Vagina (tissue), 2 donors: Measurements from ENCODE around the gene CD9.
A peak's percentile ranks its signal among the peaks of the same experiment; 100 is the strongest.

ENCODE experiments used
- POLR2A ChIP-seq, 2 donors: fragments of 450-650 bp; IDR thresholded peaks; one replicate each; pipeline ENCODE4 v1.6.1; 2017; ENCODE audit warnings: antibody characterized with exemption in 2 of 2, mild to moderate bottlenecking in 2 of 2, moderate library complexity in 2 of 2
- POLR2AphosphoS5 ChIP-seq, 2 donors: sonication (generic); formaldehyde crosslinking; IDR thresholded peaks; one replicate each; pipeline ENCODE4 v1.9.0; 2017; ENCODE audit warnings: antibody characterized with exemption in 2 of 2, mild to moderate bottlenecking in 2 of 2, low read depth in 1 of 2; ENCODE audit not compliant: insufficient read depth in 1 of 2
- TF ChIP-seq, protein P1 (sequence below), 3 experiments: fragments of 450-650 bp in 2 of 3; fragments of 200-600 bp in 1 of 3; sonication (generic) in 1 of 3; IDR thresholded peaks; one replicate each; pipeline ENCODE4 v1.5.1; 2017 to 2019; ENCODE audit warnings: antibody characterized with exemption in 3 of 3, mild to moderate bottlenecking in 2 of 3, moderate library complexity in 2 of 3

DNA sequence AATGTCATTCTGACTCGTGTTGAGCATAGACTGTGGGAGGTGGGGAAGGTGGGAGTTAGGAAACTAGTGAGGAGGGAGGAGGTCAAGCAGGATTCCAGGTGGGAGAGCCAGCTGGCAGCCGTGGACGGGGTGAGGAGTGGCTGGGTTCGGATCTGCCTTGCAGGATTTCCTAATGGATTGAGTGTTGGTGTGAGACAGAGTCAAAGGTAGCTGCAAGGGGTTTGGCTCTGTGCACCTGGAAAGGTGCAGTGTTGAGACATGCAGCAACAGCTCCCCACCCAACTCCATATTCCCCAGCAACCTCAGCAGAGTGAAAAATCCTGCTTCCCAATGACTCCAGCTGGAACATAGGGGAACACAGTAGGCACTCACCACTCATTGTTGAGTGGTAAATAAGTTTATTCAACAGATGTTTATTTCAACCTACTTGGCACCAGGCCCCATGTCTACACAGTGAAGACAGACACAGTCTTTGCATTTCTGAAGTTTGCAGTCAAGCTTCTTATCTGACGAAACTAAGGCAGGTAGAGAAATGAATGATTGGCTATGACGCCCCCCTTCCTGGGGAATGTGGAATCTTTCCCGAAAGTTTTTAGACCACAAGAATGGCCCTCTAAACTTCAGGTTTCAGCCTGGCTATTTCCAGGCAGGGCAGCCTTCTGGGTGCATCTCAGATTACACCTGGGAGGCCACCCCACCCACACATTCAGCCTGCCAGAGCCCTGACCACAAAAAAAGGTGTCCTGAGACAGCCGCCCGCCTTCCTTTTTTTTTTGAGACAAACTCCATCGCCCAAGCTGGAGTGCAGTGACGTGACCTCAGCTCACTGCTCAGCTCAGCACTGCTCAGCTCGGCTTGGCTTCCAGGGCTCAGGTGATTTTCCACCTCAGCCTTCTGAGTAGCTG lies 72.4 kb downstream of the CD9 start:
- TF ChIP-seq, protein P1, sequence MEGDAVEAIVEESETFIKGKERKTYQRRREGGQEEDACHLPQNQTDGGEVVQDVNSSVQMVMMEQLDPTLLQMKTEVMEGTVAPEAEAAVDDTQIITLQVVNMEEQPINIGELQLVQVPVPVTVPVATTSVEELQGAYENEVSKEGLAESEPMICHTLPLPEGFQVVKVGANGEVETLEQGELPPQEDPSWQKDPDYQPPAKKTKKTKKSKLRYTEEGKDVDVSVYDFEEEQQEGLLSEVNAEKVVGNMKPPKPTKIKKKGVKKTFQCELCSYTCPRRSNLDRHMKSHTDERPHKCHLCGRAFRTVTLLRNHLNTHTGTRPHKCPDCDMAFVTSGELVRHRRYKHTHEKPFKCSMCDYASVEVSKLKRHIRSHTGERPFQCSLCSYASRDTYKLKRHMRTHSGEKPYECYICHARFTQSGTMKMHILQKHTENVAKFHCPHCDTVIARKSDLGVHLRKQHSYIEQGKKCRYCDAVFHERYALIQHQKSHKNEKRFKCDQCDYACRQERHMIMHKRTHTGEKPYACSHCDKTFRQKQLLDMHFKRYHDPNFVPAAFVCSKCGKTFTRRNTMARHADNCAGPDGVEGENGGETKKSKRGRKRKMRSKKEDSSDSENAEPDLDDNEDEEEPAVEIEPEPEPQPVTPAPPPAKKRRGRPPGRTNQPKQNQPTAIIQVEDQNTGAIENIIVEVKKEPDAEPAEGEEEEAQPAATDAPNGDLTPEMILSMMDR (IDR thresholded peaks at IDR 0.05): no peak
- peak; percentile 18 to 45 for TF ChIP-seq POLR2AphosphoS5 (IDR thresholded peaks at IDR 0.05; ENCODE audit: insufficient read depth in 1 of 2, low read depth in 1 of 2)
- TF ChIP-seq POLR2A (IDR thresholded peaks at IDR 0.05): no peak
